Measurements from ENCODE around the gene KIAA1217. TPM values are rescaled to one million over a fixed set of nuclear protein-coding genes. Genes with fewer than 3 reads are reported as not detected.
"Not testable (repeated sequence)": the region's sequence is repeated elsewhere in the genome, so short reads cannot be mapped to it uniquely, and the experiment has no call there.

Gene KIAA1217
- total RNA-seq, 1 experiment from 2014 or later, result 76.2 TPM

DNA sequence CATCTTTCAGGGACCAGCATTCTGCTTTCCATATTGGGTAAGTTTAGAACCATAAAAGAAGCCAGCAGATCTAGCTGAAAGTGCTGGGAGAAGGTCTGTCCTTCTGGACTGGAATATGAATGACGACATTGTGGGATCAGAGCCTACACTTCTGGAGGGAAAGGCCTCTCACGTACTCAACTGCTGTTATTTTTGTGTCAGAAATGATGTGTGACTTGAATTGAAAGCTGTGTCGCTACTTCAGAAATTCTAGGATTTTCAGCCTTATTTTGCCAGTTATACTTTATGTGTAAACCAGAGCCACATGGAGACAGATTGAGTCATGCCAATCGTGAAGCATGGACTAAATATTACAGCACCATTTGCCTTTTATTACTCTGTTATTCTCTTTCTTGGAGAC, 231.0 kb downstream of the KIAA1217 start:
- no TSS peak for BruUV-seq (replicated peaks)
- no peak for DNase-seq (ENCODE audit: low spot score)
- no peak overlapping the region for H3K4me3 ChIP-seq (ENCODE audit: low read depth, low read length, poor library complexity, severe bottlenecking)
- H3K36me3 ChIP-seq (ENCODE audit: insufficient read depth, low read length, poor library complexity, severe bottlenecking), result no peaks in the 10 kb centered on the region
- H3K4me1 ChIP-seq (ENCODE audit: insufficient read depth, low read length, poor library complexity, severe bottlenecking), result peaks cover 25% of the 10 kb centered on the region
- CTCF ChIA-PET, result no interaction called here
- intact Hi-C loops (cut with micrococcal nuclease; ENCODE audit: unreplicated experiment), result no loop called here
- H3K9me3 ChIP-seq (ENCODE audit: low read depth, low read length, poor library complexity, severe bottlenecking), result no peaks in the 10 kb centered on the region
- H3K27me3 ChIP-seq (replicated peaks; ENCODE audit: insufficient read depth, low read depth, low read length, poor library complexity), result no peaks in the 10 kb centered on the region
- POLR2A ChIA-PET (ENCODE audit: low non-redundant PET), result no interaction called here
- no peak for TF ChIP-seq EZH2 (IDR thresholded peaks at IDR 0.05; ENCODE audit: borderline replicate concordance, low read depth, low read length, poor library complexity, severe bottlenecking)
- TF ChIP-seq, protein P1, sequence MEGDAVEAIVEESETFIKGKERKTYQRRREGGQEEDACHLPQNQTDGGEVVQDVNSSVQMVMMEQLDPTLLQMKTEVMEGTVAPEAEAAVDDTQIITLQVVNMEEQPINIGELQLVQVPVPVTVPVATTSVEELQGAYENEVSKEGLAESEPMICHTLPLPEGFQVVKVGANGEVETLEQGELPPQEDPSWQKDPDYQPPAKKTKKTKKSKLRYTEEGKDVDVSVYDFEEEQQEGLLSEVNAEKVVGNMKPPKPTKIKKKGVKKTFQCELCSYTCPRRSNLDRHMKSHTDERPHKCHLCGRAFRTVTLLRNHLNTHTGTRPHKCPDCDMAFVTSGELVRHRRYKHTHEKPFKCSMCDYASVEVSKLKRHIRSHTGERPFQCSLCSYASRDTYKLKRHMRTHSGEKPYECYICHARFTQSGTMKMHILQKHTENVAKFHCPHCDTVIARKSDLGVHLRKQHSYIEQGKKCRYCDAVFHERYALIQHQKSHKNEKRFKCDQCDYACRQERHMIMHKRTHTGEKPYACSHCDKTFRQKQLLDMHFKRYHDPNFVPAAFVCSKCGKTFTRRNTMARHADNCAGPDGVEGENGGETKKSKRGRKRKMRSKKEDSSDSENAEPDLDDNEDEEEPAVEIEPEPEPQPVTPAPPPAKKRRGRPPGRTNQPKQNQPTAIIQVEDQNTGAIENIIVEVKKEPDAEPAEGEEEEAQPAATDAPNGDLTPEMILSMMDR (conservative IDR thresholded peaks at IDR 0.05; ENCODE audit: low read depth, low read length), result no peak
- H3K27ac ChIP-seq (ENCODE audit: low read depth, low read length, poor library complexity, severe bottlenecking), result peak overlapping the region; percentile 17

- intact Hi-C loops (cut with micrococcal nuclease; ENCODE audit: unreplicated experiment), result no loop called here
- no peak for DNase-seq (ENCODE audit: low spot score)
- CTCF ChIA-PET, result no interaction called here
- Histone ChIP-seq H3K4me1 (ENCODE audit: insufficient read depth, low read length, poor library complexity, severe bottlenecking) (peaks cover 25% of the 10 kb centered on the region), H3K4me3 (ENCODE audit: low read depth, low read length, poor library complexity, severe bottlenecking) (no peak overlapping the region), H3K27me3 (replicated peaks; ENCODE audit: insufficient read depth, low read depth, low read length, poor library complexity) (no peaks in the 10 kb centered on the region), H3K36me3 (ENCODE audit: insufficient read depth, low read length, poor library complexity, severe bottlenecking) (no peaks in the 10 kb centered on the region), H3K9me3 (ENCODE audit: low read depth, low read length, poor library complexity, severe bottlenecking) (no peaks in the 10 kb centered on the region), H3K27ac (ENCODE audit: low read depth, low read length, poor library complexity, severe bottlenecking) (no peak overlapping the region)
- POLR2A ChIA-PET (ENCODE audit: low non-redundant PET), result no interaction called here
- TF ChIP-seq, protein P1 (conservative IDR thresholded peaks at IDR 0.05; ENCODE audit: low read depth, low read length), result no peak
- TF ChIP-seq EZH2 (IDR thresholded peaks at IDR 0.05; ENCODE audit: borderline replicate concordance, low read depth, low read length, poor library complexity, severe bottlenecking), result no peak
- BruUV-seq (replicated peaks), result no TSS peak
These were observed 232.2 kb downstream of the KIAA1217 start for GRCh38 chr10:24440817-24441797.

- no peak overlapping the region for H3K27ac ChIP-seq (ENCODE audit: low read depth, low read length, poor library complexity, severe bottlenecking)
These were observed 233.3 kb downstream of the KIAA1217 start for GRCh38 chr10:24442234-24442633.

GRCh38 chr10:24442641-24443174, 233.8 kb downstream of the KIAA1217 start:
- DNase-seq (ENCODE audit: low spot score); H3K9me3 ChIP-seq (ENCODE audit: low read depth, low read length, poor library complexity, severe bottlenecking); POLR2A ChIA-PET (ENCODE audit: low non-redundant PET); H3K36me3 ChIP-seq (ENCODE audit: insufficient read depth, low read length, poor library complexity, severe bottlenecking); BruUV-seq (replicated peaks); H3K27ac ChIP-seq (ENCODE audit: low read depth, low read length, poor library complexity, severe bottlenecking); CTCF ChIA-PET; intact Hi-C loops (cut with micrococcal nuclease; ENCODE audit: unreplicated experiment); H3K4me3 ChIP-seq (ENCODE audit: low read depth, low read length, poor library complexity, severe bottlenecking); H3K27me3 ChIP-seq (replicated peaks; ENCODE audit: insufficient read depth, low read depth, low read length, poor library complexity): not testable (repeated sequence)
- peaks cover 22% of the 10 kb centered on the region for H3K4me1 ChIP-seq (ENCODE audit: insufficient read depth, low read length, poor library complexity, severe bottlenecking)

More at GRCh38 chr10:24442234-24442633, 233.3 kb downstream of the KIAA1217 start:
- Histone ChIP-seq H3K27me3 (replicated peaks; ENCODE audit: insufficient read depth, low read depth, low read length, poor library complexity) (no peaks in the 10 kb centered on the region), H3K36me3 (ENCODE audit: insufficient read depth, low read length, poor library complexity, severe bottlenecking) (no peaks in the 10 kb centered on the region), H3K4me3 (ENCODE audit: low read depth, low read length, poor library complexity, severe bottlenecking) (no peak overlapping the region), H3K9me3 (ENCODE audit: low read depth, low read length, poor library complexity, severe bottlenecking) (no peaks in the 10 kb centered on the region), H3K4me1 (ENCODE audit: insufficient read depth, low read length, poor library complexity, severe bottlenecking) (peaks cover 22% of the 10 kb centered on the region)
- intact Hi-C loops (cut with micrococcal nuclease; ENCODE audit: unreplicated experiment), result no loop called here
- DNase-seq (ENCODE audit: low spot score), result no peak
- ChIA-PET CTCF (no interaction called here), POLR2A (ENCODE audit: low non-redundant PET) (no interaction called here)
- TF ChIP-seq EZH2 (IDR thresholded peaks at IDR 0.05; ENCODE audit: borderline replicate concordance, low read depth, low read length, poor library complexity, severe bottlenecking), result no peak
- TF ChIP-seq, protein P1 (conservative IDR thresholded peaks at IDR 0.05; ENCODE audit: low read depth, low read length), result no peak
- no TSS peak for BruUV-seq (replicated peaks)
